GM12878 (cell line): Measurements from ENCODE around the gene RPL35A. TPM values are rescaled to one million over a fixed set of nuclear protein-coding genes. Genes with fewer than 3 reads are reported as not detected.
"Not testable (repeated sequence)": the region's sequence is repeated elsewhere in the genome, so short reads cannot be mapped to it uniquely, and the experiment has no call there.

Experiments
- ATAC-seq: fragments of 200-7000 bp; cut with Tn5 transposase; 3 replicates; pipeline ENCODE4 v1.9.1; 2020; ENCODE audit warnings: mild to moderate bottlenecking, moderate library complexity
- BruUV-seq: library from RNA; stranded (reverse); fragments of 400-500 nt; replicated peaks from 2 replicates; lab custom pipeline; 2021; lab: Mats Ljungman, UMichigan
- CTCF ChIA-PET: fragments of 300-600 bp; sonication (Branson Sonifier 250); formaldehyde crosslinking; extraction: SDS; loops from one replicate; lab custom pipeline; 2021; ENCODE audit warnings: inconsistent platforms; lab: Yijun Ruan, JAX
- POLR2A ChIA-PET: fragments of 350-600 bp; formaldehyde crosslinking; extraction: SDS; loops from one replicate; lab custom pipeline; 2021; ENCODE audit warnings: inconsistent platforms; lab: Charles Lee
- RAD21 ChIA-PET: fragments of 300-600 bp; sonication (Branson Sonifier 250); formaldehyde crosslinking; loops from one replicate; lab custom pipeline; 2023; ENCODE audit warnings: antibody characterized with exemption; ENCODE audit not compliant: unreplicated experiment; lab: Charles Lee
- SMC1A ChIA-PET: fragments of 300-600 bp; sonication (Branson Sonifier 250); formaldehyde crosslinking; loops from one replicate; lab custom pipeline; 2023; ENCODE audit not compliant: unreplicated experiment, uncharacterized antibody; lab: Charles Lee
- DNase-seq: peaks from one replicate; pipeline ENCODE4 v3.0.0-alpha.2; 2011; ENCODE audit warnings: low read depth, low spot score
- FAIRE-seq: peaks from 3 replicates; lab custom pipeline; 2011; peaks lifted over from hg19 to GRCh38; lab: Jason Lieb, UNC
- H2AFZ ChIP-seq: 2 replicates; pipeline ENCODE4 v1.6.0; 2011; ENCODE audit warnings: low read depth, low read length, control low read depth; ENCODE audit not compliant: control insufficient read depth
- H3K27ac ChIP-seq: 2 replicates; pipeline ENCODE4 v1.5.1; 2011; ENCODE audit warnings: control low read depth; ENCODE audit not compliant: control insufficient read depth, insufficient read depth
- H3K27me3 ChIP-seq, 2 experiments: replicated peaks in 1 of 2; 2 replicates each; pipeline versions ENCODE4 v1.6.0 to v1.6.1; 2011; ENCODE audit warnings: low read length in 1 of 2; ENCODE audit not compliant: control insufficient read depth in 2 of 2, insufficient read depth in 2 of 2
- H3K36me3 ChIP-seq, 2 experiments: 2 replicates each; pipeline ENCODE4 v1.5.1; 2011; ENCODE audit warnings: low read length in 1 of 2; ENCODE audit not compliant: control insufficient read depth in 2 of 2, insufficient read depth in 2 of 2
- H3K4me1 ChIP-seq: 2 replicates; pipeline ENCODE4 v1.6.1; 2011; ENCODE audit warnings: mild to moderate bottlenecking, low read length, moderate library complexity, mixed read lengths; ENCODE audit not compliant: control insufficient read depth, insufficient read depth
- H3K4me2 ChIP-seq: 2 replicates; pipeline ENCODE4 v1.6.0; 2011; ENCODE audit warnings: control low read depth; ENCODE audit not compliant: control insufficient read depth, insufficient read depth
- H3K4me3 ChIP-seq: fragments of 200-600 bp; sonication (generic); 2 replicates; pipeline ENCODE4 v1.5.1; 2016
- H3K79me2 ChIP-seq: 2 replicates; pipeline ENCODE4 v1.6.0; 2011; ENCODE audit warnings: low read length; ENCODE audit not compliant: control insufficient read depth, insufficient read depth
- H3K9ac ChIP-seq: 2 replicates; pipeline ENCODE4 v1.8.0; 2011; ENCODE audit warnings: low read length, control low read depth, mixed read lengths; ENCODE audit not compliant: control insufficient read depth, insufficient read depth
- H3K9me3 ChIP-seq: replicated peaks from 3 replicates; pipeline ENCODE4 v1.5.1; 2011; ENCODE audit warnings: mild to moderate bottlenecking, low read length; ENCODE audit not compliant: control insufficient read depth, insufficient read depth
- H4K20me1 ChIP-seq: 2 replicates; pipeline ENCODE4 v1.6.0; 2011; ENCODE audit not compliant: control insufficient read depth, insufficient read depth
- ASH2L ChIP-seq: fragments of 300-600, 200-600 bp; sonication (generic); IDR thresholded peaks from 2 replicates; pipeline ENCODE4 v1.6.1; 2017; ENCODE audit warnings: low read depth, mild to moderate bottlenecking, borderline replicate concordance
- CHD1 ChIP-seq: IDR thresholded peaks from 2 replicates; pipeline ENCODE4 v1.6.1; 2012; ENCODE audit warnings: low read depth, low read length, improper control_type of control experiment
- DPF2 ChIP-seq: fragments of 450-650 bp; IDR thresholded peaks from 2 replicates; pipeline ENCODE4 v1.6.1; 2017; ENCODE audit warnings: mild to moderate bottlenecking
- MAX ChIP-seq: IDR thresholded peaks from 2 replicates; pipeline ENCODE4 v1.6.1; 2012; ENCODE audit warnings: low read depth, low read length, improper control_type of control experiment
- RFX5 ChIP-seq: IDR thresholded peaks from 2 replicates; pipeline ENCODE4 v1.6.1; 2011; ENCODE audit warnings: low read depth, low read length, improper control_type of control experiment
- WGBS: methylation state at CpG from one replicate; pipeline ENCODE4 v1.1.6; 2016; ENCODE audit warnings: low lambda C conversion rate; ENCODE audit not compliant: insufficient replicate concordance, insufficient coverage; ENCODE audit errors: missing lambda C conversion rate; 5-methylcytosine and 5-hydroxymethylcytosine counted together
- in situ Hi-C: fragments of 300-500 bp; cut with MboI; formaldehyde crosslinking; loops from 9 replicates; pipeline ENCODE4 v1.14.3; 2018; ENCODE audit warnings: mixed read lengths
- intact Hi-C: fragments of 100-400 bp; cut with micrococcal nuclease; formaldehyde crosslinking; loops from one replicate; pipeline ENCODE4 v1.14.2; 2022; ENCODE audit not compliant: unreplicated experiment
- polyA plus RNA-seq, 11 experiments: library from polyadenylated mRNA; depleted of rRNA in 4 of 11; unstranded in 6 of 11; stranded (reverse) in 5 of 11; fragments of >200 nt; fragmentation: Nextera tagmentation in 4 of 11; fragmentation: Illumina TruSeq in 1 of 11; extraction: Ambion mirVana in 4 of 11; extraction: Trizol in 1 of 11; gene quantifications; 1 replicate in 1 of 11; 2 replicates in 10 of 11; pipeline versions ENCODE4 v1.2.1 to v1.2.3, GENCODE V29; 2011 to 2016; ENCODE audit warnings: inconsistent platforms in 2 of 11, missing spikeins in 2 of 11, low read depth in 1 of 11
- total RNA-seq, 4 experiments: library from RNA; depleted of rRNA in 3 of 4; stranded (reverse); fragments of >200 nt in 3 of 4; fragmentation: Illumina TruSeq in 1 of 4; extraction: Trizol in 1 of 4; gene quantifications; 2 replicates each; pipeline versions ENCODE4 v1.2.1 to v1.2.3, GENCODE V29; 2013 to 2021
- TF ChIP-seq, protein P1 (sequence below), 3 experiments: IDR thresholded peaks in 2 of 3; conservative IDR thresholded peaks in 1 of 3; 2 replicates each; pipeline ENCODE4 v1.5.1; 2011; ENCODE audit warnings: low read depth in 3 of 3, low read length in 3 of 3, mild to moderate bottlenecking in 3 of 3, control low read depth in 2 of 3, moderate library complexity in 2 of 3, inconsistent platforms in 1 of 3, mixed read lengths in 1 of 3; ENCODE audit not compliant: control insufficient read depth in 2 of 3, insufficient read depth in 1 of 3; ENCODE audit errors: extremely low read depth in 1 of 3
- TF ChIP-seq, protein P2 (sequence below): IDR thresholded peaks from 2 replicates; pipeline ENCODE4 v1.6.1; 2011; ENCODE audit warnings: borderline replicate concordance, low read depth, mild to moderate bottlenecking, moderate library complexity, mixed read lengths, low read length; ENCODE audit not compliant: insufficient read depth; ENCODE audit errors: extremely low read length

The RPL35A gene
- total and polyA plus RNA-seq, 10 of the 15 experiments (the other 5 are each of a cell fraction or from before 2014, with no cell fraction given): 774 to 3,144 (median 1,843) TPM

DNA sequence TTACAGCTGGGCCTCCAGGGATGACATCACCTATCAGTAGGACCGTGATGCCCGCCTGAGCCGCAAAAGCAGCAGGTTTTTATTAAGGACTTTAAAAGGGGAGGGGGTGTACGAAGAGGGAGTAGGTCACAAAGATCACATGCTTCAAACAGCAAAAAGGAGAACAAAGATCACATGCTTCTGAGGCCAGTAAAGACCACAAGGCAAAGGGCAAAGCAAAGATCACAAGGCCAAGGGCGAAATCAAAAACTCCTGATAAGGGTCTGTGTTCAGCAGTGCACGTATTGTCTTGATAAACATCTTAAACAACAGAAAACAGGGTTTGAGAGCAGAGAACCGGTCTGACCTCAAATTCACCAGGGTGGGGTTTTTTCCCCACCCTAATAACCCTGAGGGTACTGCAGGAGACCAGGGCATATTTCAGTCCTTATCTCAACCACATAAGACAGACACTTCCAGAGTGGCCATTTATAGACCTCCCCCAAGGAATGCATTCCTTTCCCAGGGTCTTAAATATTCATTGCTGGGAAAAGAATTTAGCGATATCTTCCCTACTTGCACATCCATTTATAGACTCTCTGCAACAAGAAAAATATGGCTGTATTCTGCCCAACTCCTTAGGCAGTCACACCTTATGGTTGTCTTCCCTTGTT, 17.5 kb downstream of the RPL35A start:
- H3K9me3 ChIP-seq, H3K9ac ChIP-seq, CTCF ChIA-PET, H3K36me3 ChIP-seq, H3K4me3 ChIP-seq, in situ Hi-C loops, H3K27ac ChIP-seq, RAD21 ChIA-PET, H3K27me3 ChIP-seq, DNase-seq, H2AFZ ChIP-seq, H4K20me1 ChIP-seq, POLR2A ChIA-PET, intact Hi-C loops, SMC1A ChIA-PET, H3K79me2 ChIP-seq, H3K4me2 ChIP-seq, FAIRE-seq, H3K4me1 ChIP-seq, ATAC-seq, BruUV-seq: not testable (repeated sequence)
- WGBS: 60% methylated on average over 8 of the region's 8 CpGs

DNA sequence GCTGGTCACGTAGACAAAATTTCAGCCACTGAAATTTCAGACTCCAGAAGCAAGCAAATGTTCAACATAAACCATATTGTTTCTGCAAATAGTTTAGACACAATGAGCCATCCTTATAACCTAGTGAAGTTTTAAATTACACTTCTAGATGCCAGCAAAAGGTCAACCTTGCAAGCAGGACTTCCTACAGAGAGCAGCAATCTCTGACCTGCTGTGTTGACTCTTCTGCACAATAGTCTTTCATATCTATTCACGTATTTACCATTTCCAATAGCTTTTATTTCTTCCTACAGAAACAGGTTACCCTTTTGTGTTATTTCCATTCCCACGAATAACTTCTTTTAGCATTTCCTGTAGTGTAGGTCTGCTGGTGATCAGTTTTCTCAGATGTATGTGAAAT, 20.6 kb downstream of the RPL35A start:
- no peaks in the 10 kb centered on the region for H3K4me1 ChIP-seq
- FAIRE-seq (no peak), DNase-seq (no peak), ATAC-seq (no peak)
- no peak overlapping the region for H3K4me2 ChIP-seq
- H2AFZ ChIP-seq: no peak overlapping the region
- TF ChIP-seq RFX5 (no peak), ASH2L (no peak), DPF2 (no peak), MAX (no peak), CHD1 (no peak)
- TF ChIP-seq, protein P1, sequence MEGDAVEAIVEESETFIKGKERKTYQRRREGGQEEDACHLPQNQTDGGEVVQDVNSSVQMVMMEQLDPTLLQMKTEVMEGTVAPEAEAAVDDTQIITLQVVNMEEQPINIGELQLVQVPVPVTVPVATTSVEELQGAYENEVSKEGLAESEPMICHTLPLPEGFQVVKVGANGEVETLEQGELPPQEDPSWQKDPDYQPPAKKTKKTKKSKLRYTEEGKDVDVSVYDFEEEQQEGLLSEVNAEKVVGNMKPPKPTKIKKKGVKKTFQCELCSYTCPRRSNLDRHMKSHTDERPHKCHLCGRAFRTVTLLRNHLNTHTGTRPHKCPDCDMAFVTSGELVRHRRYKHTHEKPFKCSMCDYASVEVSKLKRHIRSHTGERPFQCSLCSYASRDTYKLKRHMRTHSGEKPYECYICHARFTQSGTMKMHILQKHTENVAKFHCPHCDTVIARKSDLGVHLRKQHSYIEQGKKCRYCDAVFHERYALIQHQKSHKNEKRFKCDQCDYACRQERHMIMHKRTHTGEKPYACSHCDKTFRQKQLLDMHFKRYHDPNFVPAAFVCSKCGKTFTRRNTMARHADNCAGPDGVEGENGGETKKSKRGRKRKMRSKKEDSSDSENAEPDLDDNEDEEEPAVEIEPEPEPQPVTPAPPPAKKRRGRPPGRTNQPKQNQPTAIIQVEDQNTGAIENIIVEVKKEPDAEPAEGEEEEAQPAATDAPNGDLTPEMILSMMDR (IDR thresholded peaks at IDR 0.05 in 2 of 3, conservative IDR thresholded peaks at IDR 0.05 in 1 of 3; ENCODE audit: control insufficient read depth in 2 of 3, extremely low read depth in 1 of 3, insufficient read depth in 1 of 3, low read depth in 3 of 3, low read length in 3 of 3): no peak
- TF ChIP-seq, protein P2, sequence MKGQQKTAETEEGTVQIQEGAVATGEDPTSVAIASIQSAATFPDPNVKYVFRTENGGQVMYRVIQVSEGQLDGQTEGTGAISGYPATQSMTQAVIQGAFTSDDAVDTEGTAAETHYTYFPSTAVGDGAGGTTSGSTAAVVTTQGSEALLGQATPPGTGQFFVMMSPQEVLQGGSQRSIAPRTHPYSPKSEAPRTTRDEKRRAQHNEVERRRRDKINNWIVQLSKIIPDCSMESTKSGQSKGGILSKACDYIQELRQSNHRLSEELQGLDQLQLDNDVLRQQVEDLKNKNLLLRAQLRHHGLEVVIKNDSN: no peak
- no peaks in the 10 kb centered on the region for H3K36me3 ChIP-seq
- no peaks in the 10 kb centered on the region for H4K20me1 ChIP-seq
- in situ Hi-C loops (no loop called here), intact Hi-C loops (no loop called here)
- BruUV-seq: no TSS peak
- ChIA-PET RAD21 (no interaction called here), CTCF (no interaction called here), SMC1A (no interaction called here), POLR2A (no interaction called here)
- H3K27me3 ChIP-seq: no peaks in the 10 kb centered on the region
- H3K27ac ChIP-seq: no peak overlapping the region
- WGBS: 44% methylated on average over 3 of the region's 3 CpGs
- no peaks in the 10 kb centered on the region for H3K79me2 ChIP-seq
- H3K9me3 ChIP-seq: peaks cover 4% of the 10 kb centered on the region; the same call in 1 of the 3 replicates
- no peak overlapping the region for H3K4me3 ChIP-seq
- H3K9ac ChIP-seq: no peak overlapping the region
